ENCODE results near the gene TRIM17. TPM values are rescaled to one million over a fixed set of nuclear protein-coding genes. Genes with fewer than 3 reads are reported as not detected.

TRIM17 gene
- total and polyA plus RNA-seq, 9 of the 15 experiments (the other 6 are each of a cell fraction or from before 2014, with no cell fraction given), result not detected

DNA sequence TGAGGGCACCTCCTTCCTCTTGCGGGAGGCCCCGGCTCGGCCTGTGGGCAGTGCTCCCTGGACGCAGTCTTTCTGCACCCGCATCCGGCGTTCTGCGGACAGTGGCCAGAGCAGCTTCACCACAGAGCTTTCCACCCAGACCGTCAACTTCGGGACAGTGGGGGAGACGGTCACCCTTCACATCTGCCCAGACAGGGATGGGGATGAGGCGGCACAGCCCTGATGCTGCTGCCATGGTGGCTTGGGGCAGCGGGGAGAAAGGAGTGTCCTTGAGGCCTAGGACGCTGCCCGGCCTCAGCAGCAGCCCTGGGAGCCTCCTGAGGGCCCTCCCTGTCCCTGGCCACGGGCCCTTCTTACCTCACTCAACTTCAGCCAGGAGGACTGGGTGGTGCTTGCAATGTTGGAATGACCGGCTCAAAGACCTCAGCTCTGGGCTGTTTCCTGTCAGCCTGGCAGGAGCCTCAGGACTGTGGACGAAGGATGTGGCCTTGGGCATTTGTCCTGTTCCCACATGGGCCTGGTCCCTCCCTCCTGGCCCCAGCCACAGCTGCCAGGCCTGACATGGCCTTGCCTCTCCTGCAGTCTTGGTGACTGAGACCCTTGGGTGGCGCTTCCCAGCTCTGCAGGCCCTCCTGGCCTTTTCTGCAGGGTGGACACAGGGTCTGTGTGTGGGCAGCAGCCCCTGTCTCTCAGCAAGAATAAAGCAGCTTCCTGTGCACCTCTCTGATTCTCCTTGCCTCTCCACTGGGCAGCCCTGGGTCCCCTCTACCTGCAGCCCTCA, 55.9 kb downstream of the TRIM17 start:
- POLR2A ChIA-PET, result interaction anchor here (0.6 to 1.1 kb wide), 2 partner anchors 9 to 1617 kb away, joined by 3 read pairs; no protein-coding TSS in a partner anchor
- Histone ChIP-seq H3K4me1 (replicated peaks in 1 of 2; ENCODE audit: control insufficient read depth in 2 of 2, insufficient read depth in 2 of 2, low read length in 2 of 2) (peaks cover 0 to 63% of the 10 kb centered on the region in 2 experiments; a peak in 3 of 5 replicates), H3K9ac (ENCODE audit: insufficient read depth in 1 of 2, low read depth in 2 of 2, low read length in 2 of 2) (peak overlapping the region in 1 of 2 experiments; percentile 23; a peak in 2 of 4 replicates), H3K36me3 (ENCODE audit: control insufficient read depth, insufficient read depth, low read length) (no peaks in the 10 kb centered on the region), H3K79me2 (ENCODE audit: control insufficient read depth, insufficient read depth, low read length) (no peaks in the 10 kb centered on the region), H3K4me3 (no peak overlapping the region), H3K4me2 (ENCODE audit: insufficient read depth, low read length) (no peak overlapping the region), H3K27me3 (ENCODE audit: control insufficient read depth in 2 of 2, insufficient read depth in 2 of 2, low read length in 2 of 2) (no peaks in the 10 kb centered on the region), H4K20me1 (replicated peaks; ENCODE audit: control insufficient read depth, insufficient read depth, low read length) (no peaks in the 10 kb centered on the region), H3K9me1 (ENCODE audit: control insufficient read depth, insufficient read depth, low read length) (no peaks in the 10 kb centered on the region), H3K27ac (ENCODE audit: extremely low read depth, low read depth, low read length) (no peak overlapping the region), H3K9me3 (replicated peaks; ENCODE audit: control insufficient read depth, insufficient read depth, low read depth, low read length) (no peaks in the 10 kb centered on the region), H2AFZ (ENCODE audit: low read depth, low read length) (no peak overlapping the region)
- WGBS (ENCODE audit: insufficient coverage, low coverage, missing lambda C conversion rate), result 66% methylated on average over 19 of the region's 19 CpGs
- TF ChIP-seq HSF4 (CRISPR knock-in tag; IDR thresholded peaks at IDR 0.05; ENCODE audit: borderline replicate concordance) (no peak), FOS (IDR thresholded peaks at IDR 0.05; ENCODE audit: extremely low read depth, insufficient read length) (no peak), KDM5B (IDR thresholded peaks at IDR 0.05; ENCODE audit: insufficient replicate concordance, low read depth, low read length) (no peak), ZNF444 (CRISPR knock-in tag; IDR thresholded peaks at IDR 0.05) (no peak), POLR2G (IDR thresholded peaks at IDR 0.05; ENCODE audit: low read depth, low read length) (0 out of 2 replicates have a peak, but pooled peaks have one; percentile 10), RBM25 (IDR thresholded peaks at IDR 0.05; ENCODE audit: low read depth, low read length, severe bottlenecking) (no peak)
- TF ChIP-seq, protein P1, sequence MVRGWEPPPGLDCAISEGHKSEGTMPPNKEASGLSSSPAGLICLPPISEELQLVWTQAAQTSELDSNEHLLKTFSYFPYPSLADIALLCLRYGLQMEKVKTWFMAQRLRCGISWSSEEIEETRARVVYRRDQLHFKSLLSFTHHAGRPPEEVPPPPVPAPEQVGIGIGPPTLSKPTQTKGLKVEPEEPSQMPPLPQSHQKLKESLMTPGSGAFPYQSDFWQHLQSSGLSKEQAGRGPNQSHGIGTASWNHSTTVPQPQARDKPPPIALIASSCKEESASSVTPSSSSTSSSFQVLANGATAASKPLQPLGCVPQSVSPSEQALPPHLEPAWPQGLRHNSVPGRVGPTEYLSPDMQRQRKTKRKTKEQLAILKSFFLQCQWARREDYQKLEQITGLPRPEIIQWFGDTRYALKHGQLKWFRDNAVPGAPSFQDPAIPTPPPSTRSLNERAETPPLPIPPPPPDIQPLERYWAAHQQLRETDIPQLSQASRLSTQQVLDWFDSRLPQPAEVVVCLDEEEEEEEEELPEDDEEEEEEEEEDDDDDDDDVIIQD (CRISPR knock-in tag; IDR thresholded peaks at IDR 0.05), result no peak
- DNase-seq (ENCODE audit: extremely low read depth in 1 of 4, low spot score in 3 of 4), result no peak
- in situ Hi-C loops (cut with MboI), result no loop called here
- CTCF ChIA-PET (ENCODE audit: low intra/inter-chr PET ratio), result no interaction called here
- intact Hi-C loops (cut with micrococcal nuclease), result no loop called here
- no peak for FAIRE-seq
- BruUV-seq (replicated peaks), result no TSS peak
- ATAC-seq, result 0 out of 3 replicates have a peak, but pooled peaks have one; percentile 4

All from K562 (cell line).